IgD-negative memory B cell (primary cell): Measurements from ENCODE around the gene VEZF1. TPM values are rescaled to one million over a fixed set of nuclear protein-coding genes. Genes with fewer than 3 reads are reported as not detected.

Experiments
- H3K27ac Mint-ChIP-seq, 3 donors: one replicate each; pipeline ENCODE4 v1.8.0; 2020 to 2022; ENCODE audit warnings: mild to moderate bottlenecking in 3 of 3, mixed read lengths in 3 of 3, moderate library complexity in 1 of 3
- H3K27me3 Mint-ChIP-seq: one replicate; pipeline ENCODE4 v1.8.0; 2021; ENCODE audit warnings: mixed read lengths
- H3K36me3 Mint-ChIP-seq: one replicate; pipeline ENCODE4 v1.8.0; 2020; ENCODE audit warnings: mild to moderate bottlenecking, mixed read lengths
- H3K4me1 Mint-ChIP-seq, 3 donors: one replicate each; pipeline ENCODE4 v1.8.0; 2020 to 2022; ENCODE audit warnings: mixed read lengths in 3 of 3, mild to moderate bottlenecking in 1 of 3
- H3K4me3 Mint-ChIP-seq, 4 donors: one replicate each; pipeline ENCODE4 v1.8.0; 2020 to 2022; ENCODE audit warnings: mild to moderate bottlenecking in 4 of 4, mixed read lengths in 4 of 4, moderate library complexity in 3 of 4
- H3K9me3 Mint-ChIP-seq, 3 donors: one replicate each; pipeline ENCODE4 v1.8.0; 2020 to 2021; ENCODE audit warnings: mixed read lengths in 3 of 3, mild to moderate bottlenecking in 1 of 3
- polyA plus RNA-seq: library from polyadenylated mRNA; unstranded; fragments of 300-500 nt; fragmentation: Illumina TruSeq; gene quantifications from one replicate; pipeline ENCODE4 v1.2.3, GENCODE V29; 2021

The VEZF1 gene
- polyA plus RNA-seq, 1 donor from 2014 or later = 38.3 TPM

- H3K27ac Mint-ChIP-seq = no peak overlapping the region
- peaks cover 27 to 30% (median 27%) of the 10 kb centered on the region in 3 donors for H3K4me1 Mint-ChIP-seq
- no peaks in the 10 kb centered on the region for H3K36me3 Mint-ChIP-seq
- peaks cover 71% of the 10 kb centered on the region for H3K27me3 Mint-ChIP-seq
- H3K4me3 Mint-ChIP-seq = peak overlapping the region; percentile 54 to 84 (median 68)
- no peaks in the 10 kb centered on the region for H3K9me3 Mint-ChIP-seq
Measured at GRCh38 chr17:57954397-57955182, 33.5 kb downstream of the VEZF1 start.

DNA sequence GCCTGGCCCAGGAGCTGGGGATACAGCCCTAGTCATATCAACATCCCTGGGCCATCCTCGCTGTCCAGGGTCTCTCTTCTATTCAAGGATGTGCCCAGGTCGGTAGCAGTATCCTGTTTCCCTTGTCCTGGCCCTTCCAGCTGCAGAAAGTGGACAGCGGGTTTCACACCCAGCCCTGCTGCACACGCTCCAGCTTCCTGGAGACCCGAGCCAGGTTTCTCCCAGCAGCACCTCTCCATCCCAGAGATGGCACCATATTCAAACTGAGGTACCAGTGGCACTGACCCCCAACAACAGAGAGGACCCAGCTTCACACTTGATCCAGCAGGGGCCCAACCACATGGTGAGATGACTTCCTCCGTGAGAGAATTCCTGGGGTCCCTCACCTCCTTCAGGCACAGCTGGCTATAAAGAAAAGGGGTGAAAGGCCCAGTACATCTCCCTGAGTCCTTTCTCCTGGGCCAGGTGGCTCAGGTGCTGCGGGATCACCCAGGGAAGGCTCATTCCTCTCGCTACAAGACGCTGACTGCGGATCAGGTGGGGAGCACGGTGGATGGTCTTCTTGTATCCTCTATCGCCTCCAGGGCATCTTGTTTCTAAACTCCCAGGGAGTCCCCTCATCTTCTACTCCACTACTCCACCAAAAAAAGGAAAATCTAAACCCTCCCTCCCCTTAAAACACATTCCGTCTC lies 34.2 kb downstream of the VEZF1 start:
- Mint-ChIP-seq H3K27ac (peak overlapping the region in 1 of 3 donors; percentile 41), H3K4me1 (peaks cover 28 to 35% (median 28%) of the 10 kb centered on the region in 3 donors), H3K27me3 (peaks cover 71% of the 10 kb centered on the region), H3K4me3 (peak overlapping the region; percentile 54 to 84 (median 68)), H3K36me3 (no peaks in the 10 kb centered on the region), H3K9me3 (no peaks in the 10 kb centered on the region)

DNA sequence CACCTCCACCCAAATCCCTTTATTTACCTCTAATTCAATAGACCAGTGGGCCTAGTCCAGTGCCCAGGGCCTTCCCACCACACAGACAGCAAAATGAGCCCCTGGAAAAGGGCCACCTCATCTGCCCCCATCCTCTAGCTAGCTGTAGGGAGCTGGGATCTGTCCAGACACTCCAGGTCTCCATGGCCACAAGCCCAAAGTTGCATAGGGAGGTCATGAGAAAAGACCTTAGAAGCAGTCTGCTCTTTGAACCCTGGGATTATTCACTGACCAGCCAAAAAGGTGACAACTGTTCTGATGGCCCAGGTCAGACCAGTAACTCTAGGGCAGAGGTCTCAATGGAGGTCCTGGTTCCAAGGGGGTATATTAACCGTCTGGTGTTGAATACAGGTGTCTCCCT lies 34.8 kb downstream of the VEZF1 start:
- Mint-ChIP-seq H3K4me1 (peaks cover 33 to 40% (median 33%) of the 10 kb centered on the region in 3 donors), H3K36me3 (no peaks in the 10 kb centered on the region), H3K4me3 (peak overlapping the region in 1 of 4 donors; percentile 54), H3K27ac (peak overlapping the region in 2 of 3 donors; percentile 41 to 81), H3K27me3 (peaks cover 73% of the 10 kb centered on the region), H3K9me3 (no peaks in the 10 kb centered on the region)

DNA sequence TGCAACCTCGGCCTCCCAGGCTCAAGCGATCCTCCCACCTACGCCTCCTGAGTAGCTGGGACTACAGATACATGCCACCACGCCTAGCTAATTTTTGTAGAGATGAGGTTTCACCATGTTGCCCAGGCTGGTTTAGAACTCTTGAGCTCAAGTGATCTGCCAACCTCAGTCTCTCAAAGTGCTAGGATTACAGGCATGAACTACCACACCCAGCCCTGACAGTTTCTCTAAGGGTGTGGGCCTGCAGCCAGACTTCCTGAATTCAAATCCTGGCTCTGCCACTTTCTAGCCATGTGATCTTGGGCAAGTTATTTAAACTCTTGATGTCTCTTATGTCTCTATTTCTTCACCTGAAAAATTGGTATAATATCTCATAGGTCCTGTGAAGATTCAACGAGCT lies 38.4 kb downstream of the VEZF1 start:
- Mint-ChIP-seq H3K4me1 (peaks cover 31 to 41% (median 37%) of the 10 kb centered on the region in 3 donors), H3K36me3 (no peaks in the 10 kb centered on the region), H3K4me3 (peak overlapping the region in 2 of 4 donors; percentile 25 to 26), H3K27me3 (peaks cover 58% of the 10 kb centered on the region), H3K9me3 (peaks cover 0 to 2% (median 0%) of the 10 kb centered on the region in 3 donors), H3K27ac (peak overlapping the region in 1 of 3 donors; percentile 66)

- Mint-ChIP-seq H3K4me1 (peaks cover 31 to 38% (median 38%) of the 10 kb centered on the region in 3 donors), H3K27me3 (peaks cover 54% of the 10 kb centered on the region), H3K4me3 (peak overlapping the region in 1 of 4 donors; percentile 75), H3K9me3 (peaks cover 0 to 2% (median 0%) of the 10 kb centered on the region in 3 donors), H3K27ac (no peak overlapping the region), H3K36me3 (no peaks in the 10 kb centered on the region)
Measured at GRCh38 chr17:57948555-57949420, 39.3 kb downstream of the VEZF1 start.

- peaks cover 54% of the 10 kb centered on the region for H3K27me3 Mint-ChIP-seq
- H3K27ac Mint-ChIP-seq = no peak overlapping the region
- peaks cover 32 to 42% (median 41%) of the 10 kb centered on the region in 3 donors for H3K4me1 Mint-ChIP-seq
- no peak overlapping the region for H3K4me3 Mint-ChIP-seq
- no peaks in the 10 kb centered on the region for H3K36me3 Mint-ChIP-seq
- H3K9me3 Mint-ChIP-seq = peaks cover 0 to 2% (median 0%) of the 10 kb centered on the region in 3 donors
Measured at GRCh38 chr17:57948169-57948554, 39.9 kb downstream of the VEZF1 start.

- Mint-ChIP-seq H3K36me3 (no peaks in the 10 kb centered on the region), H3K4me1 (peaks cover 32 to 44% (median 36%) of the 10 kb centered on the region in 3 donors), H3K4me3 (peak overlapping the region; percentile 57 to 91 (median 86)), H3K9me3 (peaks cover 0 to 2% (median 0%) of the 10 kb centered on the region in 3 donors), H3K27me3 (peaks cover 52% of the 10 kb centered on the region), H3K27ac (peak overlapping the region in 1 of 3 donors; percentile 60)
Measured at GRCh38 chr17:57947369-57947768, 40.7 kb downstream of the VEZF1 start.

DNA sequence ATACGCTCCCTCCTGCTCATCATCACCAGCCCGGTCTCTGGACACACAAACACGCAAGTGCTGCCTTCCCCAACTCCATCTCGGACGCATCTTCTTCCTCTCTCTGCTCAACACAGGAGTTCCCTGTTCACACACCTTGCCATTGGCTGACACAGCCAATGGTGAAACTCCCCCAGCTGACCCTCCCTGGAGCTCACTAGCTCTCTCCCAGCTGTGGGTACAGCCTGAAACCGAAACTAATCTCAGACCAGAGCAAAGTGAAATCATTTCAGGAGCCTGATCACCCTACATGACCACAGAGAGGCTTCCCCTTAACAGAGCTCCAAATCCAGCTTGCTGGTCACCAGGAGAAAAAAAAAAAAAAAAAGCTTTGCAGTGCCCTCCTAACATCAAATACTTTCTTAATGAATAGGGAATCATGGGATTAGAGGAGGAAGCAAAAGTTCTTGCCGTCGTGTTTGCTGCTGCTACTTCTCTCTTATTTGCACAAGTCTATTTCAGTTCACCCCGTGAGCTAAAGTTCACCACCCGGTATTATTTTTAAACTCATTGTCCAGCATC lies 41.2 kb downstream of the VEZF1 start:
- no peaks in the 10 kb centered on the region for H3K36me3 Mint-ChIP-seq
- peak overlapping the region; percentile 57 to 91 (median 86) for H3K4me3 Mint-ChIP-seq
- H3K27ac Mint-ChIP-seq = peak overlapping the region in 2 of 3 donors; percentile 60 to 84
- peaks cover 0 to 2% (median 0%) of the 10 kb centered on the region in 3 donors for H3K9me3 Mint-ChIP-seq
- peaks cover 32 to 44% (median 36%) of the 10 kb centered on the region in 3 donors for H3K4me1 Mint-ChIP-seq
- H3K27me3 Mint-ChIP-seq = peaks cover 51% of the 10 kb centered on the region

GRCh38 chr17:57945996-57946797 lies 41.9 kb downstream of the VEZF1 start:
- peak overlapping the region in 1 of 3 donors; percentile 60 for H3K27ac Mint-ChIP-seq
- peaks cover 34 to 47% (median 41%) of the 10 kb centered on the region in 3 donors for H3K4me1 Mint-ChIP-seq
- H3K27me3 Mint-ChIP-seq = peaks cover 52% of the 10 kb centered on the region
- no peaks in the 10 kb centered on the region for H3K36me3 Mint-ChIP-seq
- H3K9me3 Mint-ChIP-seq = peaks cover 0 to 2% (median 0%) of the 10 kb centered on the region in 3 donors
- H3K4me3 Mint-ChIP-seq = peak overlapping the region; percentile 57 to 91 (median 86)

- Mint-ChIP-seq H3K27ac (no peak overlapping the region), H3K4me3 (no peak overlapping the region), H3K4me1 (peaks cover 36 to 48% (median 46%) of the 10 kb centered on the region in 3 donors), H3K36me3 (no peaks in the 10 kb centered on the region), H3K9me3 (peaks cover 0 to 2% (median 0%) of the 10 kb centered on the region in 3 donors), H3K27me3 (peaks cover 56% of the 10 kb centered on the region)
Measured at GRCh38 chr17:57944908-57945307, 43.1 kb downstream of the VEZF1 start.

- H3K27ac Mint-ChIP-seq = peak overlapping the region in 1 of 3 donors; percentile 4
- H3K27me3 Mint-ChIP-seq = peaks cover 49% of the 10 kb centered on the region
Measured at GRCh38 chr17:57943645-57944044, 44.4 kb downstream of the VEZF1 start.

GRCh38 chr17:57943140-57943539 lies 44.9 kb downstream of the VEZF1 start:
- H3K9me3 Mint-ChIP-seq = peaks cover 0 to 2% (median 0%) of the 10 kb centered on the region in 3 donors
- H3K27me3 Mint-ChIP-seq = peaks cover 45% of the 10 kb centered on the region
- no peak overlapping the region for H3K27ac Mint-ChIP-seq
- H3K4me3 Mint-ChIP-seq = peak overlapping the region in 1 of 4 donors; percentile 69
- H3K4me1 Mint-ChIP-seq = peaks cover 31 to 48% (median 40%) of the 10 kb centered on the region in 3 donors
- no peaks in the 10 kb centered on the region for H3K36me3 Mint-ChIP-seq

More at GRCh38 chr17:57943645-57944044, 44.4 kb downstream of the VEZF1 start:
- no peaks in the 10 kb centered on the region for H3K36me3 Mint-ChIP-seq
- peaks cover 0 to 2% (median 0%) of the 10 kb centered on the region in 3 donors for H3K9me3 Mint-ChIP-seq
- H3K4me1 Mint-ChIP-seq = peaks cover 34 to 48% (median 43%) of the 10 kb centered on the region in 3 donors
- H3K4me3 Mint-ChIP-seq = no peak overlapping the region
